Measurements from ENCODE around the gene UST.

- TF ChIP-seq CTCF (IDR thresholded peaks at IDR 0.05) = no peak
- TF ChIP-seq POLR2A (IDR thresholded peaks at IDR 0.05) = no peak
Measured at GRCh38 chr6:148846778-148847761, 100.2 kb downstream of the UST start.
